CD14-positive monocyte (primary cell): ENCODE results near the gene DLGAP3. TPM values are rescaled to one million over a fixed set of nuclear protein-coding genes. Genes with fewer than 3 reads are reported as not detected.

Experiments used
- DNase-seq, 3 donors: peaks; one replicate each; pipeline ENCODE4 v3.0.0-alpha.2; 2011 to 2022
- H2AFZ ChIP-seq: 2 replicates; pipeline ENCODE4 v1.6.0; 2012; ENCODE audit warnings: mild to moderate bottlenecking, low read depth, low read length, inconsistent platforms; ENCODE audit not compliant: insufficient read depth, poor library complexity, severe bottlenecking
- H3K27ac ChIP-seq, 2 donors: 1 replicate in 1 of 2; 2 replicates in 1 of 2; pipeline ENCODE4 v1.5.1; 2012 to 2013; ENCODE audit warnings: low read length in 2 of 2, control low read depth in 1 of 2, inconsistent platforms in 1 of 2, low read depth in 1 of 2, mild to moderate bottlenecking in 1 of 2
- H3K27me3 ChIP-seq, 2 donors: one replicate each; pipeline versions ENCODE4 v1.6.0 to v1.6.1; 2011 to 2013; ENCODE audit warnings: low read length in 2 of 2; ENCODE audit not compliant: control insufficient read depth in 2 of 2, insufficient read depth in 2 of 2
- H3K36me3 ChIP-seq, 2 donors: replicated peaks in 1 of 2; 1 replicate in 1 of 2; 2 replicates in 1 of 2; pipeline versions ENCODE4 v1.5.1 to v1.6.1; 2012 to 2013; ENCODE audit warnings: low read length in 2 of 2, control low read depth in 1 of 2, inconsistent platforms in 1 of 2, mild to moderate bottlenecking in 1 of 2; ENCODE audit not compliant: insufficient read depth in 2 of 2, control insufficient read depth in 1 of 2
- H3K4me1 ChIP-seq, 2 donors: 1 replicate in 1 of 2; 2 replicates in 1 of 2; pipeline versions ENCODE4 v1.5.1 to v1.6.1; 2012 to 2013; ENCODE audit warnings: low read length in 2 of 2, control low read depth in 1 of 2, inconsistent platforms in 1 of 2, mild to moderate bottlenecking in 1 of 2, moderate library complexity in 1 of 2; ENCODE audit not compliant: insufficient read depth in 2 of 2, control insufficient read depth in 1 of 2
- H3K4me2 ChIP-seq: replicated peaks from 2 replicates; pipeline ENCODE3; 2012; ENCODE audit warnings: low read length, moderate library complexity, mild to moderate bottlenecking; ENCODE audit not compliant: poor library complexity, severe bottlenecking; ENCODE audit errors: extremely low read depth
- H3K4me3 ChIP-seq, 3 experiments: fragments of 200-600 bp in 1 of 3; sonication (generic) in 1 of 3; replicated peaks in 1 of 3; 1 replicate in 2 of 3; 2 replicates in 1 of 3; pipeline ENCODE4 v1.5.1; 2011 to 2013; ENCODE audit warnings: low read length in 3 of 3, mild to moderate bottlenecking in 3 of 3, control low read depth in 2 of 3, low read depth in 2 of 3, inconsistent platforms in 1 of 3, moderate library complexity in 1 of 3
- H3K79me2 ChIP-seq: 2 replicates; pipeline ENCODE4 v1.6.0; 2012; ENCODE audit warnings: mild to moderate bottlenecking, control low read depth, inconsistent platforms, low read length, moderate library complexity; ENCODE audit not compliant: insufficient read depth
- H3K9ac ChIP-seq: 2 replicates; pipeline ENCODE4 v1.6.0; 2017; ENCODE audit warnings: low read length, mild to moderate bottlenecking; ENCODE audit not compliant: insufficient read depth, poor library complexity, severe bottlenecking
- H3K9me3 ChIP-seq, 2 donors: replicated peaks in 1 of 2; 1 replicate in 1 of 2; 2 replicates in 1 of 2; pipeline versions ENCODE4 v1.5.1 to v1.6.1; 2012 to 2013; ENCODE audit warnings: low read length in 2 of 2, control low read depth in 1 of 2; ENCODE audit not compliant: control insufficient read depth in 1 of 2, insufficient read depth in 1 of 2
- H4K20me1 ChIP-seq: 2 replicates; pipeline ENCODE4 v1.6.0; 2012; ENCODE audit warnings: mild to moderate bottlenecking, low read length, control low read depth, moderate library complexity; ENCODE audit not compliant: insufficient read depth
- H3K27ac Mint-ChIP-seq, 7 donors: one replicate each; pipeline ENCODE4 v1.8.0; 2020; ENCODE audit warnings: mild to moderate bottlenecking in 7 of 7, mixed read lengths in 7 of 7, moderate library complexity in 6 of 7, inconsistent platforms in 2 of 7
- H3K27me3 Mint-ChIP-seq, 3 donors: one replicate each; pipeline ENCODE4 v1.8.0; 2021 to 2022; ENCODE audit warnings: low read depth in 3 of 3, mild to moderate bottlenecking in 3 of 3, mixed read lengths in 3 of 3, moderate library complexity in 3 of 3, inconsistent platforms in 1 of 3
- H3K36me3 Mint-ChIP-seq, 2 donors: one replicate each; pipeline ENCODE4 v1.8.0; 2020; ENCODE audit warnings: mixed read lengths in 2 of 2, inconsistent platforms in 1 of 2, mild to moderate bottlenecking in 1 of 2
- H3K4me1 Mint-ChIP-seq: one replicate; pipeline ENCODE4 v1.8.0; 2020; ENCODE audit warnings: mild to moderate bottlenecking, mixed read lengths
- H3K4me3 Mint-ChIP-seq, 2 donors: one replicate each; pipeline ENCODE4 v1.8.0; 2020; ENCODE audit warnings: mild to moderate bottlenecking in 2 of 2, mixed read lengths in 2 of 2, moderate library complexity in 1 of 2
- H3K9me3 Mint-ChIP-seq, 7 donors: one replicate each; pipeline ENCODE4 v1.8.0; 2020 to 2022; ENCODE audit warnings: mixed read lengths in 7 of 7, mild to moderate bottlenecking in 6 of 7, moderate library complexity in 6 of 7, inconsistent platforms in 2 of 7
- WGBS: methylation state at CpG from one replicate; pipeline ENCODE4 v1.1.5; 2013; ENCODE audit warnings: missing lambda C conversion rate; ENCODE audit not compliant: insufficient coverage; 5-methylcytosine and 5-hydroxymethylcytosine counted together
- intact Hi-C, 2 donors: fragments of 100-400 bp; cut with micrococcal nuclease; formaldehyde crosslinking; loops; one replicate each; pipeline versions ENCODE4 v1.15.0 to v1.15.1; 2023
- polyA plus RNA-seq, 3 donors: library from polyadenylated mRNA; depleted of rRNA in 1 of 3; unstranded in 2 of 3; stranded (reverse) in 1 of 3; fragments of 300-500 nt in 2 of 3; fragments of >200 nt in 1 of 3; fragmentation: Illumina TruSeq in 2 of 3; gene quantifications; 1 replicate in 2 of 3; 2 replicates in 1 of 3; pipeline ENCODE4 v1.2.3, GENCODE V29; 2012 to 2021
- TF ChIP-seq, protein P1 (sequence below): fragments of 200-600 bp; IDR thresholded peaks from one replicate; pipeline ENCODE4 v1.8.0; 2022; ENCODE audit warnings: antibody characterized with exemption, mild to moderate bottlenecking

Gene DLGAP3
- polyA plus RNA-seq, 3 donors, result 0.10 to 0.56 (median 0.16) TPM

DNA sequence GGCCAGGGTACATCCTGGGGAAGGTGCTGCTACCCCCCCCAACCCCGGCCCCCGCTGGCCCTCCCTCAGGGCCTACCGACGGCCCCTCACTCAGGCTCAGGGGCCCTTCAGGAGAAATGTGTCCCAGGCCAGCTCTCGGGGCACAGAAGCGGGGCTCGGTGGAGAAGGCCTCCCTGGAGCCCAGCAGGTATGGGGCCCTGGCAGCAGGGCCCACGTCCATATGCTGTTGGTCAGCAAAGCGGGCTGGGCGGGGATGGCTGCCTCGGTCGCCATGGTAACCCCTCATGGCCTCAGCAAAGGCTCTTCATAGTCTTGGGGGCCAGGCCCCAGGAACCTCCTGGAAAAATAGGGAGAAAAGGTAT is 24.4 kb downstream of the DLGAP3 start:
- Histone ChIP-seq H3K27ac (no peak overlapping the region), H3K4me1 (no peaks in the 10 kb centered on the region), H3K9ac (no peak overlapping the region), H3K9me3 (no peaks in the 10 kb centered on the region), H2AFZ (no peak overlapping the region), H3K27me3 (no peaks in the 10 kb centered on the region), H3K36me3 (no peaks in the 10 kb centered on the region), H3K4me3 (no peak overlapping the region), H4K20me1 (no peaks in the 10 kb centered on the region), H3K79me2 (no peaks in the 10 kb centered on the region), H3K4me2 (no peak overlapping the region)
- Mint-ChIP-seq H3K4me1 (no peaks in the 10 kb centered on the region), H3K27ac (no peak overlapping the region), H3K9me3 (peaks cover 0 to 2% (median 0%) of the 10 kb centered on the region in 7 donors), H3K4me3 (no peak overlapping the region), H3K36me3 (no peaks in the 10 kb centered on the region), H3K27me3 (peaks cover 13 to 19% (median 18%) of the 10 kb centered on the region in 3 donors)
- DNase-seq, result no peak
- WGBS, result 85% methylated on average over 8 of the region's 12 CpGs
- intact Hi-C loops, result no loop called here
- TF ChIP-seq, protein P1, sequence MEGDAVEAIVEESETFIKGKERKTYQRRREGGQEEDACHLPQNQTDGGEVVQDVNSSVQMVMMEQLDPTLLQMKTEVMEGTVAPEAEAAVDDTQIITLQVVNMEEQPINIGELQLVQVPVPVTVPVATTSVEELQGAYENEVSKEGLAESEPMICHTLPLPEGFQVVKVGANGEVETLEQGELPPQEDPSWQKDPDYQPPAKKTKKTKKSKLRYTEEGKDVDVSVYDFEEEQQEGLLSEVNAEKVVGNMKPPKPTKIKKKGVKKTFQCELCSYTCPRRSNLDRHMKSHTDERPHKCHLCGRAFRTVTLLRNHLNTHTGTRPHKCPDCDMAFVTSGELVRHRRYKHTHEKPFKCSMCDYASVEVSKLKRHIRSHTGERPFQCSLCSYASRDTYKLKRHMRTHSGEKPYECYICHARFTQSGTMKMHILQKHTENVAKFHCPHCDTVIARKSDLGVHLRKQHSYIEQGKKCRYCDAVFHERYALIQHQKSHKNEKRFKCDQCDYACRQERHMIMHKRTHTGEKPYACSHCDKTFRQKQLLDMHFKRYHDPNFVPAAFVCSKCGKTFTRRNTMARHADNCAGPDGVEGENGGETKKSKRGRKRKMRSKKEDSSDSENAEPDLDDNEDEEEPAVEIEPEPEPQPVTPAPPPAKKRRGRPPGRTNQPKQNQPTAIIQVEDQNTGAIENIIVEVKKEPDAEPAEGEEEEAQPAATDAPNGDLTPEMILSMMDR, result no peak

DNA sequence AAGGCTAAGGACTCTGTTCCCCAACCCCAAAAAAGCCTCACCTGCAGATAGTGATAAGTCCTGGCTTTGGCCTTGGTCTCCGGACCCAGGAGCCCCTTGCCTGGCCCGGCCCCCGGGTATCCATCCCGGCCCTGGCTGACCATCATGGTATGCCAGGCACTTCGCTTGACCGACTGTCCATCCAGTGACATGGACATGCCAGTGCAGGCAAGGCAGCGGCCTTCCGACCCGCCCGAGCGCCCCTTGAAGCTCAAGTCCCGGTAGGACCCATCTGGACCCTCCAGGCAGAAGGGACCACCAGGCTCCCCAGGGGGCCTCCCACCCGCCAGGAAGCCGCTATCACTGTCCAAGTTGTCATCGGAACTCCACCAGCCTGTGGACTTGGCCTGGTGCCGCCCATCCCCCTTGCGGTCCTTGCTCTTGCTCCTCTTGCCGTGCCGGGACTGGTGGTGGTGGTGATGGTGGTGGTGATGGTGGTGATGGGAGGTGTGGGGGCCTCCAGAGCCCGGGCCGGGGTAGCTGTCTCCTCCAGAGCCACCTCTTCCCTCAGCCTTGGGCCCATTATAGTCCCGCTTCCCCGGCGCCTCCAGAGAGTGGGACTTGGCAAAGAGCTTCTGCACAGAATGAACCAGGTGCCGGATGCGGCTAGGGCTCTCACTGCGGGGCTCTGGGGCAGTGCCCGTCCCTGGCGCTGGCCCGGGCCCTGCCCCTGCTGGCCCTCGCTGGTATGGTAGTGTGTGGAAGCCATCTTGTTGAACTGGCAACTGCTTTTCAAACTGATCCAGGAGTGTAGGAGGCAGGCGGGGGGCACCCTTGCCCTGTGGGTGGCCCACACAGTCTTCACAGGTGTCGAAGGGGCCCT is 25.0 kb downstream of the DLGAP3 start:
- Mint-ChIP-seq H3K4me3 (no peak overlapping the region), H3K4me1 (no peaks in the 10 kb centered on the region), H3K36me3 (no peaks in the 10 kb centered on the region), H3K9me3 (peaks cover 0 to 2% (median 0%) of the 10 kb centered on the region in 7 donors), H3K27me3 (peaks cover 13 to 20% (median 19%) of the 10 kb centered on the region in 3 donors), H3K27ac (no peak overlapping the region)
- H3K36me3 ChIP-seq, result no peaks in the 10 kb centered on the region
- TF ChIP-seq, protein P1, result no peak
- H3K27ac ChIP-seq, result no peak overlapping the region
- H3K4me1 ChIP-seq, result no peaks in the 10 kb centered on the region
- no peaks in the 10 kb centered on the region for H4K20me1 ChIP-seq
- no peak overlapping the region for H3K4me3 ChIP-seq
- H3K27me3 ChIP-seq, result no peaks in the 10 kb centered on the region
- H3K9ac ChIP-seq, result no peak overlapping the region
- H3K4me2 ChIP-seq, result no peak overlapping the region
- whole genome bisulfite sequencing, result 93% methylated on average over 27 of the region's 33 CpGs
- no peaks in the 10 kb centered on the region for H3K79me2 ChIP-seq
- H2AFZ ChIP-seq, result no peak overlapping the region
- no peaks in the 10 kb centered on the region for H3K9me3 ChIP-seq
- intact Hi-C loops, result no loop called here
- DNase-seq, result no peak
